Ramos (cell line): ENCODE measurements around the gene NOTCH1.

ENCODE experiments used
- in situ Hi-C: fragments of 300-500 bp; cut with MboI; formaldehyde crosslinking; loops from one replicate; pipeline ENCODE4 v1.14.3; 2022; ENCODE audit warnings: low sequenced_read_pairs; ENCODE audit not compliant: unreplicated experiment

The NOTCH1 gene

GRCh38 chr9:136522314-136523237 lies 23.3 kb downstream of the NOTCH1 start:
- in situ Hi-C loops, result no loop called here

GRCh38 chr9:136521537-136521936 lies 24.3 kb downstream of the NOTCH1 start:
- in situ Hi-C loops, result no loop called here

DNA sequence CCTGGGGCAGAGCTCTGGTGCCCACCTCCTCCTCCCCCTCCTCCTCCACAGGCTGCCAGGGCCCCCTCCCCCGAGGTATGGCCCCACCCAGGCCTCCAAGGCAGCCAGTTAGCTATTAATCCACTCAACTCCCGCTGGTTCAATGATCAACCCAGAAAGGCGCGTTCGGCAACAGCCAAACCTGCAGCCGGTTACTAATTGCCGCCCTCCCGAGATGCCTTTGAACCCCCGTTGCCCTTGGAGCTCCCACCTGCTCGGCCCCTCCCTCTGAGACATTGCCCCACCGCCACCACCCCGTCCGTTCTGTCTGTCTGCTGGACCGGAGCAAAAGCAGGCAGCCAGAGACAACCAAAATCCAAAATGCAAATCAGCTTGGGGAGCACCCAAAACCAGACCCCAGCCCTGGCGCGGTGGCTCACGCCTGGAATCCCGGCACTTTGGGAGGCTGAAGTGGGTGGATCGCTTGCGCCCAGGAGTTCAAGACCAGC lies 25.8 kb downstream of the NOTCH1 start:
- in situ Hi-C loops, result no loop called here

- in situ Hi-C loops, result no loop called here
These were observed 26.4 kb downstream of the NOTCH1 start for GRCh38 chr9:136519263-136520052.

DNA sequence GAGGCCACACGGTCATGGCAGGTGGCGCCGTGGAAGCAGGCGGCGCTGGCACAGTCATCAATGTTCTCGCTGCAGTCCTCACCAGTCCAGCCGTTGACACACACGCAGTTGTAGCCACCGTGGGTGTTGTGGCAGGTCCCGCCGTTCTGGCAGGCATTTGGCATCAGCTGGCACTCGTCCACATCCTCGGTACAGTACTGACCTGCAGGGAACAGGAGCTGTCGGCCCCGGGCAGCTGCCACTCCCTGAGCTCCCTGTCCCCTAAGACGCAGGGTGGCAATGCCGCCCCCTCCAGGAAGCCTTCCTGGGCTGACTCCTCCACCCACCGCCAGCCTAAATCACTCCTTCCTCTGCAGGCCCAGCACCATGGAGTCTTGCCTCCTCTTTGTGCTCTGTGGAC lies 27.2 kb downstream of the NOTCH1 start:
- in situ Hi-C loops, result no loop called here

GRCh38 chr9:136517950-136518349 lies 27.9 kb downstream of the NOTCH1 start:
- in situ Hi-C loops, result no loop called here

DNA sequence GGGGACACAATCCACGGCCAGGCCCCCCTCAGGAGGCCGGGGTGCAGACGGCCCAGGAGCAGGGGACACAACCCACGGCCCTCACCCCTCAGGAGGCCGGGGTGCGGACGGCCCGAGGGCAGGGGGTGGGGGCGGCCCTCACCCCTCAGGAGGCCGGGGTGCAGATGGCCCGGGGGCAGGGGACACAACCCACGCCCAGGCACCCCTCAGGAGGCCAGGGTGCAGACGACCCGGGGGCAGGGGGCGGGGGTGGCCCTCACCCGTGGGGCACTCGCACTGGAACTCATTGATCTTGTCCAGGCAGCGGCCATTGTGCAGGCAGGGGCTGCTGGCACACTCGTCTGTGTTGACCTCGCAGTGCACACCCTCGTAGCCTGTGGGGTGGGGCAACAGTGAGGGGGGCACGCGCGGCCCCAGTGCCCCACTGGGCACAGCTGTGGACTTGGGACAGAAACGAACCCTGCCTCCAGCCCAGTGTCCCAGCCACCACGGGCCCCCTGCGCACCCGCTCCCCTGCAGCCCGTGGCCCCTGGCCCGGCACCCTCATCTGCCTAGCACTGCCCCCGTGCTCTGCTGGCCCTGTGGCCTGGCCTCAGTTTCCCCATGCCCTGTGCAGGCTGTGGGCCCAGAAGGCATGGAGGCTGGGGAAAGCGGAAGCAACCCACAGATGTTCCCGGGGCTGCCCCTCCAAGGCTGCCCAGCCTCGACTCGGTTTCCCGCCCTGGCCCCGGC lies 28.7 kb downstream of the NOTCH1 start:
- in situ Hi-C loops, result no loop called here

- in situ Hi-C loops, result no loop called here
These were observed 29.6 kb downstream of the NOTCH1 start for GRCh38 chr9:136516191-136516654.

DNA sequence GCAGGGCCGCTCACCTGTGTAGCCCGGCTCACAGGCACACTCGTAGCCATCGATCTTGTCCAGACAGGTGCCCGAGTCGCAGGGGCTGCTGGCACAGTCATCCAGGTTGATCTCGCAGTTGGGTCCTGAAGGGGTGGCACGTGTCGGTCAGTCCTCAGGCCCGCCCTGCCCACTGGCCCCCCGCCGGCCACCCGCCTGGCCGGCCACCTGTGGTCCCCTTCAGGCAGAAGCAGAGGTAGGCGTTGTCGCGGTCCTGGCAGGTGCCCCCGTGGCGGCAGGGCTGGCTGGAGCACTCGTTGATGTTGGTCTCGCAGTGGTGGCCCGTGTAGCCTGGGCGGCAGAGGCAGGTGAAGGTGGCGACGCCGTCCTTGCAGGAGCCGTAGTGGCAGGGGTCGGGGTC lies 30.6 kb downstream of the NOTCH1 start:
- in situ Hi-C loops, result no loop called here

DNA sequence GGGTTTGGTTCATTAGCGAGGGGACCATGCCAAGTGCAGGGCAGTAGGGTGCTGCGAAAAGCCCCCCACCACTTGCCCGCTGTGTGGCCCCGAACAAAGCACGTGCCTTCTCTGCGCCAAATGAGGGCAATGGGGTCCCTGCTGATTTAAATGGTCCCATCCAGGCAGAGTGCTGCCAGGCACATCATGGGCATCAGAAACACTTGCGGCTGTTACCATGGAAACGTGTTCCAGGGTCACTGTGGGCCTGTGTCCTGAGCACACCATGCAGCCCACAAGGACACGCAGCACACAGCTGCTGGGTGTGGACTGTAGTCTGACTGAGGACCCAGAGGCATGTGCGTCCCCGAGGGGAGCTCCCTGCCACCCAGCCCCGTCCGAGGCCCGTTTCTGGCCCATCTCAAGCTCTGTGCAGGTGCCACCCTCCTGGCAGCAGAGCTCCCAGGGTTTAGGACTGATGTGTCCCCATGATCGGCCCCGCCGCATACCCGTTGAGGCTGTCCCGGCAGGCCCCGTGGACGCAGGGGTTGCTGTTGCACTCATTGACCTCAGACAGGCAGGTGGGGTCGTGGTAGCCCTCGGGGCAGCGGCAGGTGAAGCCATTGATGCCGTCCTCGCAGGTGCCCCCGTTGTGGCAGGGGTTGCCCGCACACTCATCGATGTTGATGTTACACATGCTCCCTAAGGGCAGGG lies 31.7 kb downstream of the NOTCH1 start:
- in situ Hi-C loops, result no loop called here

- in situ Hi-C loops, result no loop called here
These were observed 32.7 kb downstream of the NOTCH1 start for GRCh38 chr9:136513191-136513590.

- in situ Hi-C loops, result no loop called here
These were observed 33.2 kb downstream of the NOTCH1 start for GRCh38 chr9:136512651-136513071.

DNA sequence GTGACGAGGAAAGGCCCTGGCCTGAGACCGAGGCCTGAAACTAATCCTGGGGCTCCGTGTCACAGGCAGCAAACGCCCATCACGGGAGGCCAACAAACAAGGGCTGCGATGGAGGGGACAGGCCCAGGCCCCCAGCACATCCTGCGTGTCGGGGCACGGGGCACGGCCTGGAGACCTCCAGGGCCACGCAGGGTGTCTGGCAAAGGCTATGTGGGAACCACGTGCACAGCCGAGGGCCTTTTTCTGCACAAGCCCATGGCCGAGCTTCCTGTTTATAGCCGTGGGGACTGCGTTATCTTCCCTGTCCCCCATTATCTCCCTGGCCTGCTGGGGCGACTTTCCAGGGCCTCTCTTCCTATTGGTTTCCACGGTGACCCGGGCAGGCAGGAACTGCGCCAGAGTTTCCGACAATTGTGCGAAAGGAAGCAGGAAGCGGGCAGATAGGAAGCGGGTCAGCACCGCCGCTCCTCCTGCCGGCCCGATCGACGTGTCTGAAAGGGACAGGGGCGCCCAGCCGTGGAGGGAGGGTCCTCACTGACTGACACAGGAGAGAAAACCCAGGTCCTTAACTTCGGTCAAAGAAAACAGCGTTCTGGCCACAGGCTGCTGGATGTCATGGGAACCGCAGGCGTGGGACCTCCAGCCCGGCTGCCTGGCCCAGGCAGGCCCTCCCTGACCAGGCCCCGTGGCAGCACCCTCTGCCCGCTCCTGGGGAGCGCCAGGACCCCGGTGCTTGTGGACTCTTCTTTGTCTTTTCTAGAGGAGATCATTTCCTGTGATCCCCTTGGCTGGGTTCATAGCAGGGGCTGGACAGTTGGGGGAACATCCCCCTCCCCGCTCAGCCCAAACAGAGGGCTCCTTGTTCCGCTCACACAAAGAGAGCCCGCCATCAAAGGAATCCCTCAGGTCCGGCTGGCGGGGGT lies 33.9 kb downstream of the NOTCH1 start:
- in situ Hi-C loops, result no loop called here

DNA sequence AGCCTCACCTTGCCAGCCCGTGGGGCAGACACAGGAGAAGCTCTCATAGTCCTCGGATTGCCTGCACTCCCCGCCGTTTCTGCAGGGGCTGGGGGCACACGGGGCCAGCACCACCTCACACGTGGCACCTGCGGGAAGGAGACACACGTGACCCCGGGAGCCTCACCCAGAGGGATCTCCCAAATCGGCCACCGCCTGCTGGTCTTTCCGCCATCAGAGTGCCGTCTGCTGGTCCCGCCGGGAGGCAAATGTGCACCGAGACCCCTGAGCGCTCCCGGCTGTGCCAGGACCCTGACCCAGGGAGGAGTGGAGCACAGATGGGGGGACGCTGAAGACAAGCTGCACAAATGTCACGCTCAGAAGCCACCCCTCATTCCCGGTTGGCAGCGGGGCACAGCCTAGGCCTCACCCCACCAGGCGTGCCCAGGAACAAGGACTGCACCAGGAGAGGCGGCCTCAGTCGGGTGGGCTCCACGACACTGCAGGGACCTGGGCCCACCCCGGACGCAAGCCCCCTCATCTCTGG lies 34.6 kb downstream of the NOTCH1 start:
- in situ Hi-C loops, result no loop called here

DNA sequence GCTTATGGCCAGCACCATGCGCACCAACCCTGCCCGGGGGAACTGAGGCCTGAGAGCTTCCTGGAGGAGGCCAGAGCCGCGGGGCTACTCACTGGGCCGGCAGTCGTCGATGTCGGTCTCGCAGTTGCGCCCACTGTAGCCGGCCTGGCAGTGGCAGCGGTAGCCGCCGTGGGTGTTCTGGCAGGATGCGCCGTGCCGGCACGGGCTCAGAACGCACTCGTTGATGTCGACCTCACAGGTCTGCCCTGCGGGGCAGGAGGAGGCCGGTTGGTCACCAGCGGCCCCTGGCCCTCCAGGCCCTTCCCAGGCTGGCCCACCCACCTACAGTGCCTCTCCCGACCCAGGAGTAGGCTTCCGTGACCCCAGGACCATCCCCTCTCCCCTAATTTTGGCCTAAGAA lies 35.3 kb downstream of the NOTCH1 start:
- in situ Hi-C loops, result no loop called here

GRCh38 chr9:136509549-136509948 lies 36.3 kb downstream of the NOTCH1 start:
- in situ Hi-C loops, result no loop called here

DNA sequence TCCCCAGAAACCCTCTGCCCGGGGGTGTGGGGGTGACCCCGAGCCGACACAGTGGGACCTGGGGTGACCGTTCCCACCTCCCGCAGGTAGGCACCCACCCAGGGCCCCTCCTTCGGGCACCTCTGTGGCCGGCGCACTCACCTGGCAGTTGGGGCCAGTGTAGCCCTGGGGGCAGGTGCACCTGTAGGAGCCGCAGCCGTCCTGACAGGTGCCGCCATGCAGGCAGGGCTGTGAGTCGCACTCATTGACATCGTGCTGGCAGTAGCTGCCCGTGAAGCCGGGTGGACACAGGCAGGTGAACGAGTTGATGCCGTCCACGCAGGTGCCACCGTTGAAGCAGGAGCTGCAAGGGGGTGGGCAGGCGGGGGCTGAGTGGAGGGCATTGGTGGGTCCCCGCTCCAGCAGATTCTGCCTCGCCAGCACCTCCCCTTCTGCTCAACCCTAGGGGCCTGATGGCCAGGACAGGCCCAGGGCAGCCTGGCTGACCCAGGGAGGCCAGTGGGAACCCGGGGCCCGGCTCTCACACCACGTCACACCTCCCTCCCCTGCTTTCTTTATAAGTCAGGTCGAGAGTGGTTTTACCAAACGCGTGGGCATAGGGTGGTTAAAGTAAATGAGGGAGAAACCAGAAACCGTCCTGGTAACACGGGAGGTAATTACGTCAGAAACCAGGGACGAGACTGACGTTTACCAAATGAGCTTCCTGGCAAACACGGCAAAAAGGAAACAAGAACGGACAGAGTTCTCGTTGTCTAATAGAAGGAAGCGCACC lies 36.9 kb downstream of the NOTCH1 start:
- in situ Hi-C loops, result no loop called here

- in situ Hi-C loops, result no loop called here
These were observed 37.9 kb downstream of the NOTCH1 start for GRCh38 chr9:136507992-136508375.
